ENCODE results near the gene CDC42EP4.

- TF ChIP-seq CTCF (conservative IDR thresholded peaks at IDR 0.05; ENCODE audit: low read length) (no peak), EZH2phosphoT487 (IDR thresholded peaks at IDR 0.05; ENCODE audit: borderline replicate concordance, low read depth, low read length) (no peak)
Measured at GRCh38 chr17:73297934-73298861, 13.6 kb downstream of the CDC42EP4 start.
